ENCODE results near the gene LRRC61.

Gene LRRC61

GRCh38 chr7:150326657-150327268 lies 3.6 kb downstream of the LRRC61 start:
- H3K9me3 ChIP-seq (ENCODE audit: control insufficient read depth, low read length): no peaks in the 10 kb centered on the region
- no peak overlapping the region for H3K27ac ChIP-seq (ENCODE audit: low read length, poor library complexity, severe bottlenecking)
- no peak overlapping the region for H3K18ac ChIP-seq (ENCODE audit: low read depth in 1 of 2, low read length in 2 of 2)
- H4K91ac ChIP-seq (ENCODE audit: low read length): no peak overlapping the region
- 91% methylated on average over 4 of the region's 4 CpGs for WGBS
- no peak for DNase-seq
- peaks cover 8 to 19% of the 10 kb centered on the region in 2 experiments for H3K27me3 ChIP-seq (ENCODE audit: control insufficient read depth in 1 of 2, insufficient read depth in 1 of 2, low read length in 2 of 2)
- no peak overlapping the region for H2BK12ac ChIP-seq (ENCODE audit: low read length in 2 of 2)
- H3K36me3 ChIP-seq (ENCODE audit: control insufficient read depth in 1 of 2, insufficient read depth in 2 of 2, low read depth in 1 of 2, low read length in 2 of 2): no peaks in the 10 kb centered on the region
- no peak overlapping the region for H2AK5ac ChIP-seq (ENCODE audit: low read length, severe bottlenecking)
- no peak overlapping the region for H2BK120ac ChIP-seq (ENCODE audit: low read depth, low read length)
- H3K4me1 ChIP-seq (ENCODE audit: control insufficient read depth, insufficient read depth, low read depth, low read length): no peaks in the 10 kb centered on the region
- H3K4me3 ChIP-seq (ENCODE audit: insufficient read depth in 1 of 2, low read depth in 1 of 2, low read length in 2 of 2): no peak overlapping the region
- no peak overlapping the region for H3K23ac ChIP-seq (ENCODE audit: low read length in 2 of 2)
- H2BK15ac ChIP-seq (ENCODE audit: low read depth, poor library complexity, severe bottlenecking): no peak overlapping the region
- H3K4ac ChIP-seq (ENCODE audit: low read depth in 1 of 2, low read length in 2 of 2): no peak overlapping the region
- H3K79me1 ChIP-seq (replicated peaks; ENCODE audit: low read length, poor library complexity, severe bottlenecking): no peaks in the 10 kb centered on the region
- H2BK5ac ChIP-seq (ENCODE audit: low read depth, low read length, poor library complexity, severe bottlenecking): no peak overlapping the region
- H4K8ac ChIP-seq (ENCODE audit: low read length): no peak overlapping the region
- H3K9ac ChIP-seq (ENCODE audit: low read length): no peak overlapping the region
- no peak overlapping the region for H3K14ac ChIP-seq (ENCODE audit: low read length in 2 of 2)
- no peak overlapping the region for H3K4me2 ChIP-seq (ENCODE audit: low read length, poor library complexity, severe bottlenecking)
- no peak overlapping the region for H2AFZ ChIP-seq (ENCODE audit: low read depth, low read length)

GRCh38 chr7:150327308-150327707 lies 4.2 kb downstream of the LRRC61 start:
- Histone ChIP-seq H3K9me3 (ENCODE audit: control insufficient read depth, low read length) (no peaks in the 10 kb centered on the region), H3K79me1 (replicated peaks; ENCODE audit: low read length, poor library complexity, severe bottlenecking) (no peaks in the 10 kb centered on the region), H2BK120ac (ENCODE audit: low read depth, low read length) (no peak overlapping the region), H3K23ac (ENCODE audit: low read length in 2 of 2) (no peak overlapping the region), H3K36me3 (ENCODE audit: control insufficient read depth in 1 of 2, insufficient read depth in 2 of 2, low read depth in 1 of 2, low read length in 2 of 2) (no peaks in the 10 kb centered on the region), H3K4me1 (ENCODE audit: control insufficient read depth, insufficient read depth, low read depth, low read length) (no peaks in the 10 kb centered on the region), H4K8ac (ENCODE audit: low read length) (no peak overlapping the region), H2AK5ac (ENCODE audit: low read length, severe bottlenecking) (no peak overlapping the region), H2BK5ac (ENCODE audit: low read depth, low read length, poor library complexity, severe bottlenecking) (no peak overlapping the region), H2BK15ac (ENCODE audit: low read depth, poor library complexity, severe bottlenecking) (no peak overlapping the region), H3K18ac (ENCODE audit: low read depth in 1 of 2, low read length in 2 of 2) (no peak overlapping the region), H3K14ac (ENCODE audit: low read length in 2 of 2) (no peak overlapping the region), H2BK12ac (ENCODE audit: low read length in 2 of 2) (no peak overlapping the region), H3K9ac (ENCODE audit: low read length) (no peak overlapping the region), H4K91ac (ENCODE audit: low read length) (no peak overlapping the region), H3K27me3 (ENCODE audit: control insufficient read depth in 1 of 2, insufficient read depth in 1 of 2, low read length in 2 of 2) (peaks cover 8 to 19% of the 10 kb centered on the region in 2 experiments), H3K4me3 (ENCODE audit: insufficient read depth in 1 of 2, low read depth in 1 of 2, low read length in 2 of 2) (no peak overlapping the region), H3K27ac (ENCODE audit: low read length, poor library complexity, severe bottlenecking) (no peak overlapping the region), H3K4me2 (ENCODE audit: low read length, poor library complexity, severe bottlenecking) (no peak overlapping the region), H2AFZ (ENCODE audit: low read depth, low read length) (no peak overlapping the region), H3K4ac (ENCODE audit: low read depth in 1 of 2, low read length in 2 of 2) (no peak overlapping the region)
- DNase-seq: no peak
- 79% methylated on average over 3 of the region's 3 CpGs for WGBS

GRCh38 chr7:150329331-150330120 lies 6.4 kb downstream of the LRRC61 start:
- no peak overlapping the region for H4K8ac ChIP-seq (ENCODE audit: low read length)
- H2BK5ac ChIP-seq (ENCODE audit: low read depth, low read length, poor library complexity, severe bottlenecking): no peak overlapping the region
- no peak overlapping the region for H3K18ac ChIP-seq (ENCODE audit: low read depth in 1 of 2, low read length in 2 of 2)
- WGBS: 80% methylated on average over 22 of the region's 22 CpGs
- no peaks in the 10 kb centered on the region for H3K79me1 ChIP-seq (replicated peaks; ENCODE audit: low read length, poor library complexity, severe bottlenecking)
- no peak overlapping the region for H2BK120ac ChIP-seq (ENCODE audit: low read depth, low read length)
- H3K14ac ChIP-seq (ENCODE audit: low read length in 2 of 2): no peak overlapping the region
- no peak overlapping the region for H2AFZ ChIP-seq (ENCODE audit: low read depth, low read length)
- no peak overlapping the region for H3K27ac ChIP-seq (ENCODE audit: low read length, poor library complexity, severe bottlenecking)
- no peak overlapping the region for H4K91ac ChIP-seq (ENCODE audit: low read length)
- H3K4ac ChIP-seq (ENCODE audit: low read depth in 1 of 2, low read length in 2 of 2): no peak overlapping the region
- no peak overlapping the region for H3K9ac ChIP-seq (ENCODE audit: low read length)
- H3K4me2 ChIP-seq (ENCODE audit: low read length, poor library complexity, severe bottlenecking): no peak overlapping the region
- H2AK5ac ChIP-seq (ENCODE audit: low read length, severe bottlenecking): no peak overlapping the region
- H3K9me3 ChIP-seq (ENCODE audit: control insufficient read depth, low read length): no peaks in the 10 kb centered on the region
- H2BK15ac ChIP-seq (ENCODE audit: low read depth, poor library complexity, severe bottlenecking): no peak overlapping the region
- no peaks in the 10 kb centered on the region for H3K4me1 ChIP-seq (ENCODE audit: control insufficient read depth, insufficient read depth, low read depth, low read length)
- no peak overlapping the region for H3K23ac ChIP-seq (ENCODE audit: low read length in 2 of 2)
- no peaks in the 10 kb centered on the region for H3K36me3 ChIP-seq (ENCODE audit: control insufficient read depth in 1 of 2, insufficient read depth in 2 of 2, low read depth in 1 of 2, low read length in 2 of 2)
- H3K27me3 ChIP-seq (ENCODE audit: control insufficient read depth in 1 of 2, insufficient read depth in 1 of 2, low read length in 2 of 2): peaks cover 12 to 13% of the 10 kb centered on the region in 2 experiments
- no peak overlapping the region for H3K4me3 ChIP-seq (ENCODE audit: insufficient read depth in 1 of 2, low read depth in 1 of 2, low read length in 2 of 2)
- H2BK12ac ChIP-seq (ENCODE audit: low read length in 2 of 2): no peak overlapping the region
- DNase-seq: no peak

- DNase-seq: no peak
- no peak overlapping the region for H2BK15ac ChIP-seq (ENCODE audit: low read depth, poor library complexity, severe bottlenecking)
- no peak overlapping the region for H2BK5ac ChIP-seq (ENCODE audit: low read depth, low read length, poor library complexity, severe bottlenecking)
- H3K23ac ChIP-seq (ENCODE audit: low read length in 2 of 2): no peak overlapping the region
- no peaks in the 10 kb centered on the region for H3K36me3 ChIP-seq (ENCODE audit: control insufficient read depth in 1 of 2, insufficient read depth in 2 of 2, low read depth in 1 of 2, low read length in 2 of 2)
- H2BK12ac ChIP-seq (ENCODE audit: low read length in 2 of 2): no peak overlapping the region
- no peak overlapping the region for H2BK120ac ChIP-seq (ENCODE audit: low read depth, low read length)
- no peak overlapping the region for H3K4me3 ChIP-seq (ENCODE audit: insufficient read depth in 1 of 2, low read depth in 1 of 2, low read length in 2 of 2)
- H3K27ac ChIP-seq (ENCODE audit: low read length, poor library complexity, severe bottlenecking): no peak overlapping the region
- no peak overlapping the region for H2AK5ac ChIP-seq (ENCODE audit: low read length, severe bottlenecking)
- no peak overlapping the region for H3K9ac ChIP-seq (ENCODE audit: low read length)
- H3K18ac ChIP-seq (ENCODE audit: low read depth in 1 of 2, low read length in 2 of 2): no peak overlapping the region
- H3K79me1 ChIP-seq (replicated peaks; ENCODE audit: low read length, poor library complexity, severe bottlenecking): no peaks in the 10 kb centered on the region
- H3K4me2 ChIP-seq (ENCODE audit: low read length, poor library complexity, severe bottlenecking): no peak overlapping the region
- H3K4me1 ChIP-seq (ENCODE audit: control insufficient read depth, insufficient read depth, low read depth, low read length): no peaks in the 10 kb centered on the region
- no peak overlapping the region for H3K14ac ChIP-seq (ENCODE audit: low read length in 2 of 2)
- WGBS: 95% methylated on average over 19 of the region's 19 CpGs
- H3K27me3 ChIP-seq (ENCODE audit: control insufficient read depth in 1 of 2, insufficient read depth in 1 of 2, low read length in 2 of 2): peaks cover 9 to 12% of the 10 kb centered on the region in 2 experiments
- no peak overlapping the region for H3K4ac ChIP-seq (ENCODE audit: low read depth in 1 of 2, low read length in 2 of 2)
- no peaks in the 10 kb centered on the region for H3K9me3 ChIP-seq (ENCODE audit: control insufficient read depth, low read length)
- no peak overlapping the region for H4K8ac ChIP-seq (ENCODE audit: low read length)
- H2AFZ ChIP-seq (ENCODE audit: low read depth, low read length): no peak overlapping the region
- H4K91ac ChIP-seq (ENCODE audit: low read length): no peak overlapping the region
These were observed 7.2 kb downstream of the LRRC61 start for GRCh38 chr7:150330211-150330885.
